Measurements from ENCODE around the gene ATP5F1D.

Gene ATP5F1D

GRCh38 chr19:1263188-1263587 is 21.6 kb downstream of the ATP5F1D start:
- H3K27ac ChIP-seq (replicated peaks): no peak overlapping the region
- no peak for DNase-seq (ENCODE audit: low read depth in 1 of 2, low spot score in 1 of 2)
- TF ChIP-seq CTCF (IDR thresholded peaks at IDR 0.05; ENCODE audit: insufficient read depth, low read length) (no peak), GABPA (IDR thresholded peaks at IDR 0.05; ENCODE audit: low read depth) (no peak), SPI1 (IDR thresholded peaks at IDR 0.05; ENCODE audit: borderline replicate concordance, low read depth) (no peak)
- no peak overlapping the region for H3K4me3 ChIP-seq (replicated peaks; ENCODE audit: insufficient read depth, low read length)
- no peaks in the 10 kb centered on the region for H3K27me3 ChIP-seq (ENCODE audit: insufficient read depth, poor library complexity, severe bottlenecking)

GRCh38 chr19:1264801-1265614 is 23.5 kb downstream of the ATP5F1D start:
- DNase-seq (ENCODE audit: low read depth in 1 of 2, low spot score in 1 of 2): no peak
- H3K4me3 ChIP-seq (replicated peaks; ENCODE audit: insufficient read depth, low read length): no peak overlapping the region
- no peak overlapping the region for H3K27ac ChIP-seq (replicated peaks)
- H3K27me3 ChIP-seq (ENCODE audit: insufficient read depth, poor library complexity, severe bottlenecking): no peaks in the 10 kb centered on the region
- no peak for TF ChIP-seq GABPA (IDR thresholded peaks at IDR 0.05; ENCODE audit: low read depth)
- TF ChIP-seq POLR2AphosphoS5 (IDR thresholded peaks at IDR 0.05; ENCODE audit: low read depth): no peak
- TF ChIP-seq REST (IDR thresholded peaks at IDR 0.05; ENCODE audit: insufficient replicate concordance, low read depth): no peak
- TF ChIP-seq CTCF (IDR thresholded peaks at IDR 0.05; ENCODE audit: insufficient read depth, low read length): no peak
- no peak for TF ChIP-seq SPI1 (IDR thresholded peaks at IDR 0.05; ENCODE audit: borderline replicate concordance, low read depth)

- no peak overlapping the region for H3K27ac ChIP-seq (replicated peaks)
- peak overlapping the region; percentile 48 for H3K4me3 ChIP-seq (replicated peaks; ENCODE audit: insufficient read depth, low read length)
- TF ChIP-seq CTCF (IDR thresholded peaks at IDR 0.05; ENCODE audit: insufficient read depth, low read length) (no peak), SPI1 (IDR thresholded peaks at IDR 0.05; ENCODE audit: borderline replicate concordance, low read depth) (no peak), POLR2AphosphoS5 (IDR thresholded peaks at IDR 0.05; ENCODE audit: low read depth) (no peak), REST (IDR thresholded peaks at IDR 0.05; ENCODE audit: insufficient replicate concordance, low read depth) (no peak), GABPA (IDR thresholded peaks at IDR 0.05; ENCODE audit: low read depth) (no peak)
- H3K27me3 ChIP-seq (ENCODE audit: insufficient read depth, poor library complexity, severe bottlenecking): no peaks in the 10 kb centered on the region
- DNase-seq (ENCODE audit: low read depth in 1 of 2, low spot score in 1 of 2): peak in 1 of 2 experiments; percentile 85
Measured at GRCh38 chr19:1265615-1266128, 24.1 kb downstream of the ATP5F1D start.

Data from HL-60 (cell line).